GM21786 (cell line): ENCODE data around the gene VPS45.
"Not testable (repeated sequence)": the region's sequence is repeated elsewhere in the genome, so short reads cannot be mapped to it uniquely, and the experiment has no call there.

Experiments
- ATAC-seq: cut with Tn5 transposase; IDR thresholded peaks from one replicate; pipeline ENCODE4 v1.9.1; 2021; ENCODE audit not compliant: unreplicated experiment

VPS45 gene

DNA sequence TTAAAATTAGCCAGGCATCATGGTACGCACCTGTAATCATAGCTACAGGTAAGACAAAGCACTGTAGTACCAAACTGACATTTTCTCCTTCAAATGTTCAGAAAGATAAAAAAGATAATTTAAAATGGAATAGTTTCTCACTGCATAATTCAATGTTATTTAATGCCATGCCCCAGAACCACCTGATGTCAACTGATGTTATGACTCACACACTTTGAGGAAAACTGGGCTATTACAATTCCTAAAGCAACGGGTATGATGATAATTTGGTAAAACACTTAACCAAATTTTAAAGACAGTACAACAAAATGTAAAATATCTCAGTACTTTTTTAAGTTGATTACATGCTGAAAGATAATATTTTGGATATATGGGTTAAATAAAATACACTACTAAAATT, 59.2 kb downstream of the VPS45 start:
- no peak for ATAC-seq

DNA sequence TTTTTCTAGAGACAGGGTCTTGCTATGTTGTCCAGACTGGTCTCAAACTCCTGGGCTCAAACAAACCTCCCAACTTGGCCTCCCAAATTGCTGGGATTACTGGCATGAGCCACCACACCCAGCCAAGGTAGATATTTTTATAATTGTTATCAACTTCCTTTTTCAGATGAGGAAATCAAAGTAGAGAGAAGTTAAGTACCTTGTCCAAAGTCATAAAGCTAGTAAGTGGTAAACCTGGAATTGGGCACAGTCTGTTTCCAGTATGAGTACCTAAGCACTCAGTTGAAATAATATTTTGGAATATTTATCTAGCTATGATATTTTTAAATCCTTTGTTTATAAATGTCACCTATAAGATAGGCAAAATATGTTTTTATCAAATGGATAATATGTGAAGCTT, 59.9 kb downstream of the VPS45 start:
- no peak for ATAC-seq

- no peak for ATAC-seq
These were observed 60.3 kb downstream of the VPS45 start for GRCh38 chr1:150127868-150128267.

DNA sequence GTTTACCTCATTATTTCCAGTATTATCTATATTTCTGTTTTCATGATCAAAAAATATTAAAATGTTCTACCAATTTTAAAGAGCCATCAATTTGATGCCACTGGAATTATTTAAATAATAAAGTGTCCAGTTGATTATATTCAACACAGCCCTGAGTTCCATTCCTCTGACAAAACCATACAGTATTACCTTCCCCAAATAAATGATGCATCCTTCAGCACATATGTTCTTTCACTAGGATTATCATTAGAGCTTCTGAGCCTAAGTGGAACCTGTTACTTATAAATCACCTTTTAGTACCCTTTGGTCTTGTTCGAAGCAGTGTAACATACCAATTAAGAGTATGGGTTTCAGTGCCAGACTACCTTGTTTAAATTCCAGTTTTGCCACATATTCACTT, 64.8 kb downstream of the VPS45 start:
- ATAC-seq = no peak

DNA sequence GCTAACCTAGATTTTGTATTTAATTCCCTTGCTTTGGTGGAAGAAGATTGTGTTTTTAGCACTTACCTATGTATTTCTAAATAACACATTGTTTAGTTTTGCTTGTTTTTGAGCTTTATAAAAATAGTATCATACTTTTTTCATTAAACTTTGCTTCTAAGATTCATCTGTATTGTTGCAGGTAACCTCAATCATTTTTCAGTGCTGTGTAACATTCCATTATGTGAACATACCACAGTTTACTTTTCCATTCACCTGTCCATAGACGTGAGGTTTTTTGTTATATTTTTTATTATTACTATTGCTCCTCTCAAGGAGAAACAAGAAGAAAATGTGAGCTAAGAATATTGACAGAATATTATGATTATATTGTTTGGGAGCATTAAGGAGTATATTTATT, 67.0 kb downstream of the VPS45 start:
- ATAC-seq = no peak

DNA sequence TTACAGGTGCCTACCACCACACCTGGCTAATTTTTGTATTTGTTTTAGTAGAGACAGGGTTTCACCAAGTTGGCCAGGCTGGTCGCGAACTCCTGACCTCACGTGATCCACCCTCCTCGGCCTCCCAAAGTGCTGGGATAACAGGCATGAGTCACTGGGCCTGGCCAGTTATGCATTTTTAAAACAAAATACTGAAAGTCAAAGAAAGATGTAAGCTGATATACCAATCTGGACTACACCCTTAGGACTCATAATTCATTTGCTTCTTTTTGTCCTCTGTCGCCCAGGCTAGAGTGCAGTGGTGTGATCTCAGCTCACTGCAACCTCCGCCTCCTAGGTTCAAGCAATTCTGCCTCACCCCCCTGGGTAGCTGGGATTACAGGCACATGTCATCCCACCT, 67.8 kb downstream of the VPS45 start:
- ATAC-seq = not testable (repeated sequence)

GRCh38 chr1:150138044-150138443, 70.5 kb downstream of the VPS45 start:
- ATAC-seq = no peak

DNA sequence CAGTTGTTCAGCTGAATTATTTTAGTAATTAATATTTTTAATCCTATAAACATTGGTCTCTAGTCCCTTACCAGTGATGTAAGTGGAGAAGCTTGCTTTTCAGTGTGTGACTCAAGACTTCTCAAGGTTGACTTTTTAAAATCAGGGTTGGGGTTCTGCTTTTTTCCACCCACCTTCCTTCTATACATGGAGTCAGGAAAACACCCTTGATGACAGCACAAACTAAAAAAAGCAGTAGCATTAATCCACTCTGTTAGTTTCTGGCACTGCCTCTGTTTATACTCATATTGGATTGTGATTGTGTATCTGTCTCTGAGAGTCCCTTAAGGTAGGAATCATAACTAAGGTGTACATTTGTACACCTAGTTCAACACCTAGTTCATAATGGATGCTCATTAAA, 73.9 kb downstream of the VPS45 start:
- ATAC-seq = no peak

- no peak for ATAC-seq
These were observed 74.5 kb downstream of the VPS45 start for GRCh38 chr1:150142083-150142482.

GRCh38 chr1:150144606-150145005, 77.0 kb downstream of the VPS45 start:
- no peak for ATAC-seq

- ATAC-seq = not testable (repeated sequence)
These were observed 78.4 kb downstream of the VPS45 start for GRCh38 chr1:150146016-150146415.

- ATAC-seq = no peak
These were observed 79.4 kb downstream of the VPS45 start for GRCh38 chr1:150146849-150147542.

DNA sequence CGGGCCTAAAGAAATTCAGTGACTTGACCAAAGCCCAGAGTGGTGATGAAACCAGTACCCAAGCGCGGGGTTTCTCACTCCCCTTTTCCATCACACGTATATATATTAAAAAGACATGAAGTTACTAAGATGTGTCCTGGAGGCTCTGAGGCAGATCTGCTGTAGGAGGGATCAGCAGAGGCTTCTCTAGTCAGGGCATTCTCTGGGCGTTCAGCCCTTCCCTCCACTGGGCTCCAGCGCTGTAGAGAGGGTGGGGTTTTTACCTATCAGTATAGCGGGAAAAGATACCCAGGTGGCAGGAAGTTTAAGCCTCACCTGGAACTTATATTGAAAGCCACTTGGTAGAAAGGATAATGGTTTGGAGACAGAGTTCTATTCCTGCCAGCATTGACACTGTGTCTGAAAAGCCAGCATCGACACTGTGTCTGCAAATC, 81.3 kb downstream of the VPS45 start:
- ATAC-seq = no peak

GRCh38 chr1:150149271-150150132, 81.9 kb downstream of the VPS45 start, which contains the start of gene PLEKHO1:
PLEKHO1 (plus strand) TSS chr1:150149916; CDS start chr1:150150258, 342 bp downstream.
- ATAC-seq = peak; percentile 35

GRCh38 chr1:150150133-150151021, 82.8 kb downstream of the VPS45 start:
- ATAC-seq = no peak

DNA sequence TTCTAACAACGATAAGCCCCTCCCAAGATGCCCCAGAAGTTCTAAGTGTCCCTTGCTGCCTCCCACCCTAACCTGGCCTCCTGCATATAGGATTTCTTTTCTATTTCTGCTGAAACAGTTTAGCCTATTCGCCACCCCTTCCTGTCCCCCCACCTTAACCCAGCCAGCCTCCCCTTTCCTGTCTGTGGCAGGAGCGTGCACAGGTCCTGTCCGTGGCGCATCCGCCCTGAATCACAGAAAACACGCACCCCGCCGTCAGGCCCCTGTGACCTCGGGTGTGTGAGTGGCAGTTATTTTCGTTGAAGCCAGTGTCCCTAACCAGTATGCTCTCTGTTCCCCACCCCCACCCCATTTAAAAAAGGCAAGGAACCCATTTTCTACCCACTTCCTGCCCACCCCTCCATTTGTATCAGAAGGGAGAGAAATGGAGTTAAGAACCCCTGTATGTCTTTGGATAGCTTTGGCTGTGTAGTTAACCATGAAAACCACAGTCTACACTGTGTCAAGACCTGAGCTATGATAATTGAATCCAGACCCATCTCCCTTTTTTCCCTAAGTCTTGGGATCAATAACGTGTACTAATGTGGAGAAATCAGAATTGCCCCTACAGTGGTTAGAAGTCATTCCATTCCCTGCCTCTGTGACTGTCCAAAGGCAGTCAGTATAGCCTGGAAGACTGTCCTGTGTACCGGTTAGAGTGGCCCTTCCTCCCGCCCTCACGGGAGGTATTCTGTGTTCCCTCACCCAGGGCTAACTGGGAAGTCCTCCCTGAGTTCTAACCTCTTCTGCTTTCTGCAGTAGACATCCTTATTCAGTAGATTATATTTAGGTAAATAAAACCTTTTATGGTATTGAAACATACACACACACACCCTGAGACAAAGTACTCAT, 84.0 kb downstream of the VPS45 start:
- ATAC-seq = no peak

GRCh38 chr1:150152182-150152536, 84.6 kb downstream of the VPS45 start:
- ATAC-seq = no peak

DNA sequence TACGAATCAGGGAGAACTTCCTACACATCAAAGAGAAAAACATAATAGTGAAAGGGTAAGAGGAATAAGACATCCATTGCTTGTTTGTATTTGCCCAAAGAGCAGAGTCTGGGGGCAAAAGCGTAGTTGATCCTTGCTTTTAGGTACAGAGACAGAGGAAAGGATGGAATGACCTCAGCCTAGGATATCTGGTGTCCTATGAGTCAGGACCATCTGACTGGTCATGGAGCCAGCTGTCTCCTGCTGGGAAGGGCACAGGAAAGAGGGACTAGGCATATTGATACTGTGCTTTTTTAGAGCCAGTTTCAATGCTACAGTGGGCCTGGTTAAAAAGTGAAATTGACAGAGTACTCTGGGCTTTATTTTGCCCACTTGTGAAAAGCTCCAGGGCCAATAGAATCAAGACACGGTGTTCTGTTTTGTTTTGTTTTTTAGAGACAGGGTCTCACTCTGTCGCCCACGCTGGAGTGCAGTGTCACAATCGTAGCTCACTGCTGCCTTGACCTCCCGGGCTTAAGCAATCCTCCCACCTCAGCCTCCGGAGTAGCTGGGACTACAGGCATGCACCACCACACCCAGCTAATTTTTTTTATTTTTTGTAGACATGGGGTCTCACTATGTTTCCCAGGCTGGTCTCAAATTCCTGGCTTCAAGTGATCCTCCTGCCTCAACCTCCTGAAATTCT, 85.3 kb downstream of the VPS45 start:
- ATAC-seq = no peak

- ATAC-seq = no peak
These were observed 86.6 kb downstream of the VPS45 start for GRCh38 chr1:150154143-150154542.
